HepG2 (cell line): ENCODE results near the gene GGA2. TPM values are rescaled to one million over a fixed set of nuclear protein-coding genes. Genes with fewer than 3 reads are reported as not detected.

Experiments
- ATAC-seq: fragments of 200-7000 bp; cut with Tn5 transposase; 3 replicates; pipeline ENCODE4 v1.9.1; 2020; ENCODE audit warnings: mild to moderate bottlenecking, moderate library complexity
- BruUV-seq: library from RNA; stranded (reverse); fragments of 400-500 nt; replicated peaks from 2 replicates; lab custom pipeline; 2021; lab: Mats Ljungman, UMichigan
- CTCF ChIA-PET: fragments of 300-600 bp; formaldehyde crosslinking; extraction: SDS; loops from one replicate; lab custom pipeline; 2021; ENCODE audit warnings: low total read pairs, inconsistent platforms, low intra/inter-chr PET ratio; lab: Yijun Ruan, JAX
- POLR2A ChIA-PET: fragments of 350-600 bp; sonication (Branson Sonifier 250); formaldehyde crosslinking; loops from one replicate; lab custom pipeline; 2020; ENCODE audit warnings: antibody characterized with exemption, inconsistent platforms; lab: Yijun Ruan, JAX
- DNase-seq: peaks from one replicate; pipeline ENCODE4 v3.0.0-alpha.2; 2015; ENCODE audit warnings: low spot score
- FAIRE-seq: peaks from 3 replicates; lab custom pipeline; 2011; peaks lifted over from hg19 to GRCh38; lab: Jason Lieb, UNC
- H2AFZ ChIP-seq: one replicate; pipeline ENCODE4 v1.6.1; 2011; ENCODE audit warnings: low read length, inconsistent platforms
- H3K27ac ChIP-seq: fragments of 300-600 bp; 3 replicates; pipeline ENCODE4 v1.8.0; 2011; ENCODE audit warnings: mixed run types, mild to moderate bottlenecking, mixed read lengths, low read length, inconsistent platforms; ENCODE audit not compliant: insufficient read depth; ENCODE audit errors: extremely low read length
- H3K27me3 ChIP-seq, 2 experiments: fragments of 200-600 bp in 1 of 2; 2 replicates in 1 of 2; 3 replicates in 1 of 2; pipeline versions ENCODE4 v1.6.0 to v1.8.0; 2011; ENCODE audit warnings: low read length in 2 of 2, mild to moderate bottlenecking in 2 of 2, moderate library complexity in 2 of 2, inconsistent platforms in 1 of 2; ENCODE audit not compliant: insufficient read depth in 2 of 2, control insufficient read depth in 1 of 2
- H3K36me3 ChIP-seq, 2 experiments: fragments of 200-600 bp in 1 of 2; replicated peaks in 1 of 2; 2 replicates in 1 of 2; 3 replicates in 1 of 2; pipeline versions ENCODE4 v1.5.1 to v1.8.0; 2011; ENCODE audit warnings: low read length in 2 of 2, inconsistent platforms in 1 of 2; ENCODE audit not compliant: insufficient read depth in 2 of 2, control insufficient read depth in 1 of 2
- H3K4me1 ChIP-seq: 2 replicates; pipeline ENCODE4 v1.5.1; 2012; ENCODE audit warnings: low read length, inconsistent platforms; ENCODE audit not compliant: insufficient read depth
- H3K4me2 ChIP-seq: 2 replicates; pipeline ENCODE4 v1.6.0; 2011; ENCODE audit warnings: low read depth, low read length, inconsistent platforms
- H3K4me3 ChIP-seq, 3 experiments: fragments of 200-600 bp in 1 of 3; sonication (generic), shearing (Covaris generic) in 1 of 3; replicated peaks in 1 of 3; 2 replicates each; pipeline ENCODE4 v1.5.1; 2011 to 2016; ENCODE audit warnings: low read length in 3 of 3, inconsistent platforms in 2 of 3, low read depth in 2 of 3, mild to moderate bottlenecking in 2 of 3, control low read depth in 1 of 3, mixed read lengths in 1 of 3; ENCODE audit not compliant: insufficient read depth in 1 of 3
- H3K79me2 ChIP-seq: one replicate; pipeline ENCODE4 v1.6.1; 2011; ENCODE audit warnings: low read length, inconsistent platforms; ENCODE audit not compliant: insufficient read depth
- H3K9ac ChIP-seq: 2 replicates; pipeline ENCODE4 v1.6.0; 2011; ENCODE audit warnings: mild to moderate bottlenecking, low read depth, low read length, inconsistent platforms; ENCODE audit not compliant: insufficient read depth
- H3K9me3 ChIP-seq: 2 replicates; pipeline ENCODE4 v1.5.1; 2012; ENCODE audit warnings: mild to moderate bottlenecking, low read length
- H4K20me1 ChIP-seq: 2 replicates; pipeline ENCODE4 v1.6.0; 2011; ENCODE audit warnings: inconsistent platforms, mild to moderate bottlenecking, low read length, moderate library complexity; ENCODE audit not compliant: insufficient read depth
- ARNT ChIP-seq: fragments of 450-650 bp; IDR thresholded peaks from 2 replicates; pipeline ENCODE4 v1.6.1; 2017
- HMG20B ChIP-seq: conservative IDR thresholded peaks from 2 replicates; pipeline ENCODE4 v1.6.1; 2016; ENCODE audit warnings: missing genetic modification reagents, missing compliant biosample characterization
- PRDM10 ChIP-seq: sonication (generic); formaldehyde crosslinking; IDR thresholded peaks from 2 replicates; pipeline ENCODE4 v1.4.0; 2020; ENCODE audit warnings: low read depth, missing genetic modification reagents
- SIX1 ChIP-seq: sonication (generic); formaldehyde crosslinking; IDR thresholded peaks from 2 replicates; pipeline ENCODE4 v1.4.0; 2020; ENCODE audit warnings: missing genetic modification reagents, borderline replicate concordance
- TARDBP ChIP-seq: sonication (generic); formaldehyde crosslinking; IDR thresholded peaks from 2 replicates; pipeline ENCODE4 v1.8.0; 2022; ENCODE audit warnings: mild to moderate bottlenecking, missing genetic modification reagents
- ZNF597 ChIP-seq: sonication (generic); formaldehyde crosslinking; IDR thresholded peaks from 2 replicates; pipeline ENCODE4 v1.5.0; 2020; ENCODE audit warnings: missing genetic modification reagents
- ZNF879 ChIP-seq: sonication (generic); formaldehyde crosslinking; IDR thresholded peaks from 2 replicates; pipeline ENCODE4 v1.8.1; 2023; ENCODE audit warnings: missing genetic modification reagents
- WGBS: methylation state at CpG from one replicate; pipeline ENCODE4 v1.1.6; 2017; ENCODE audit warnings: low lambda C conversion rate; 5-methylcytosine and 5-hydroxymethylcytosine counted together
- in situ Hi-C: cut with HindIII; loops from 2 replicates; pipeline ENCODE4 v1.10.0; 2017; ENCODE audit warnings: low pct_unique_long_range_greater_than_20kb; ENCODE audit not compliant: extremely low pct_ligation_motif_present
- intact Hi-C: fragments of 100-400 bp; cut with micrococcal nuclease; formaldehyde crosslinking; loops from one replicate; pipeline ENCODE4 v1.10.0; 2022; ENCODE audit not compliant: unreplicated experiment
- polyA plus RNA-seq, 8 experiments: library from polyadenylated mRNA; depleted of rRNA in 3 of 8; stranded (reverse) in 7 of 8; unstranded in 1 of 8; fragments of >200 nt; fragmentation: Illumina TruSeq in 4 of 8; extraction: Trizol in 4 of 8; gene quantifications; 2 replicates each; pipeline versions ENCODE4 v1.2.1 to v1.2.3, GENCODE V29; 2011 to 2016; ENCODE audit warnings: low read depth in 4 of 8, missing spikeins in 1 of 8, mixed read lengths in 1 of 8; ENCODE audit not compliant: insufficient read depth in 1 of 8
- total RNA-seq, 5 experiments: library from RNA; depleted of rRNA; stranded (reverse); fragments of >200 nt; fragmentation: Illumina TruSeq; extraction: Trizol; gene quantifications; 2 replicates each; pipeline ENCODE4 v1.2.3, GENCODE V29; 2016; ENCODE audit warnings: low read depth in 1 of 5
- TF ChIP-seq, protein P1 (sequence below), 2 experiments: IDR thresholded peaks; 2 replicates each; pipeline ENCODE4 v1.6.1; 2011 to 2012; ENCODE audit warnings: low read length in 2 of 2, borderline replicate concordance in 1 of 2, low read depth in 1 of 2, mild to moderate bottlenecking in 1 of 2, moderate library complexity in 1 of 2

GGA2 gene
- total and polyA plus RNA-seq, 2 of the 13 experiments (the other 11 are each of a cell fraction or from before 2014, with no cell fraction given) = 51.5 to 69.8 TPM

GRCh38 chr16:23469814-23470213 lies 40.5 kb downstream of the GGA2 start:
- WGBS = 75% methylated on average over 3 of the region's 6 CpGs
- intact Hi-C loops = no loop called here
- Histone ChIP-seq H3K4me1 (no peaks in the 10 kb centered on the region), H3K27me3 (no peaks in the 10 kb centered on the region), H3K79me2 (no peaks in the 10 kb centered on the region), H3K9ac (no peak overlapping the region), H3K36me3 (peaks cover 53 to 81% of the 10 kb centered on the region in 2 experiments), H3K27ac (no peak overlapping the region), H2AFZ (no peak overlapping the region), H4K20me1 (no peaks in the 10 kb centered on the region), H3K4me2 (no peak overlapping the region), H3K9me3 (no peaks in the 10 kb centered on the region), H3K4me3 (no peak overlapping the region)
- in situ Hi-C loops = no loop called here
- peak; percentile 56; the same call in 1 of the 2 replicates for TF ChIP-seq SIX1 (CRISPR knock-in tag)
- TF ChIP-seq HMG20B (CRISPR knock-in tag) = no peak
- TF ChIP-seq PRDM10 = no peak
- no peak for TF ChIP-seq ZNF879 (CRISPR knock-in tag)
- TF ChIP-seq, protein P1, sequence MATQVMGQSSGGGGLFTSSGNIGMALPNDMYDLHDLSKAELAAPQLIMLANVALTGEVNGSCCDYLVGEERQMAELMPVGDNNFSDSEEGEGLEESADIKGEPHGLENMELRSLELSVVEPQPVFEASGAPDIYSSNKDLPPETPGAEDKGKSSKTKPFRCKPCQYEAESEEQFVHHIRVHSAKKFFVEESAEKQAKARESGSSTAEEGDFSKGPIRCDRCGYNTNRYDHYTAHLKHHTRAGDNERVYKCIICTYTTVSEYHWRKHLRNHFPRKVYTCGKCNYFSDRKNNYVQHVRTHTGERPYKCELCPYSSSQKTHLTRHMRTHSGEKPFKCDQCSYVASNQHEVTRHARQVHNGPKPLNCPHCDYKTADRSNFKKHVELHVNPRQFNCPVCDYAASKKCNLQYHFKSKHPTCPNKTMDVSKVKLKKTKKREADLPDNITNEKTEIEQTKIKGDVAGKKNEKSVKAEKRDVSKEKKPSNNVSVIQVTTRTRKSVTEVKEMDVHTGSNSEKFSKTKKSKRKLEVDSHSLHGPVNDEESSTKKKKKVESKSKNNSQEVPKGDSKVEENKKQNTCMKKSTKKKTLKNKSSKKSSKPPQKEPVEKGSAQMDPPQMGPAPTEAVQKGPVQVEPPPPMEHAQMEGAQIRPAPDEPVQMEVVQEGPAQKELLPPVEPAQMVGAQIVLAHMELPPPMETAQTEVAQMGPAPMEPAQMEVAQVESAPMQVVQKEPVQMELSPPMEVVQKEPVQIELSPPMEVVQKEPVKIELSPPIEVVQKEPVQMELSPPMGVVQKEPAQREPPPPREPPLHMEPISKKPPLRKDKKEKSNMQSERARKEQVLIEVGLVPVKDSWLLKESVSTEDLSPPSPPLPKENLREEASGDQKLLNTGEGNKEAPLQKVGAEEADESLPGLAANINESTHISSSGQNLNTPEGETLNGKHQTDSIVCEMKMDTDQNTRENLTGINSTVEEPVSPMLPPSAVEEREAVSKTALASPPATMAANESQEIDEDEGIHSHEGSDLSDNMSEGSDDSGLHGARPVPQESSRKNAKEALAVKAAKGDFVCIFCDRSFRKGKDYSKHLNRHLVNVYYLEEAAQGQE (IDR thresholded peaks at IDR 0.05; ENCODE audit: borderline replicate concordance in 1 of 2, low read depth in 1 of 2, low read length in 2 of 2) = no peak
- no peak for TF ChIP-seq ZNF597 (CRISPR knock-in tag)
- no peak for TF ChIP-seq TARDBP
- TF ChIP-seq ARNT = no peak
- ATAC-seq = no peak; the same call in 2 of the 3 replicates
- CTCF ChIA-PET = no interaction called here
- FAIRE-seq = no peak
- POLR2A ChIA-PET = no interaction called here
- DNase-seq = no peak
- no TSS peak for BruUV-seq
